GM12873 (cell line): ENCODE data around the gene CFAP70.

Experiments
- TF ChIP-seq, protein P1 (sequence below): IDR thresholded peaks from 2 replicates; pipeline ENCODE4 v1.5.1; 2012; ENCODE audit warnings: low read depth, mild to moderate bottlenecking, moderate library complexity, low read length, control low read depth; ENCODE audit not compliant: insufficient read depth; ENCODE audit errors: missing control alignments

CFAP70 gene

DNA sequence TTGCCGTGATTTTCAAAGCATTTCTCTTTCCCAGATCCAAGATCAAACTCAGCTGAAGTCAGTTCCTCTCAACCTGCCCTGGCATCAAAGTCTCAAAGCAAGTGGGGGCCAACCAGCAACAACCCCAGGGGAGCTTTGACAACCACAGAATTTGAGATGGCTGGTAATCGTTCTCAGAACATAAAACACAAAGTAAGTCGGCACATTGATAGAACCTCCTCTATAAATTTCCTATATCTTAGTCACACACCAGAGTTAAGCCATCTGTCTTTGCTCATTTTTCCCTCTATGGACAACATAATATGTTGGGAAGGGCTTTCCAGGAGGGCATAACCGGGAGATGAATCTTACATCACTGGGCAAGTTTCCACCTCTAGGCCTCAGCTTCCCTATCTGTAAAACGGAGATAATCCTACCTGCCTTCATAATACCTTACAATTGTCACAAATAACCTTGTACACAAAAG lies 110.4 kb downstream of the CFAP70 start:
- TF ChIP-seq, protein P1, sequence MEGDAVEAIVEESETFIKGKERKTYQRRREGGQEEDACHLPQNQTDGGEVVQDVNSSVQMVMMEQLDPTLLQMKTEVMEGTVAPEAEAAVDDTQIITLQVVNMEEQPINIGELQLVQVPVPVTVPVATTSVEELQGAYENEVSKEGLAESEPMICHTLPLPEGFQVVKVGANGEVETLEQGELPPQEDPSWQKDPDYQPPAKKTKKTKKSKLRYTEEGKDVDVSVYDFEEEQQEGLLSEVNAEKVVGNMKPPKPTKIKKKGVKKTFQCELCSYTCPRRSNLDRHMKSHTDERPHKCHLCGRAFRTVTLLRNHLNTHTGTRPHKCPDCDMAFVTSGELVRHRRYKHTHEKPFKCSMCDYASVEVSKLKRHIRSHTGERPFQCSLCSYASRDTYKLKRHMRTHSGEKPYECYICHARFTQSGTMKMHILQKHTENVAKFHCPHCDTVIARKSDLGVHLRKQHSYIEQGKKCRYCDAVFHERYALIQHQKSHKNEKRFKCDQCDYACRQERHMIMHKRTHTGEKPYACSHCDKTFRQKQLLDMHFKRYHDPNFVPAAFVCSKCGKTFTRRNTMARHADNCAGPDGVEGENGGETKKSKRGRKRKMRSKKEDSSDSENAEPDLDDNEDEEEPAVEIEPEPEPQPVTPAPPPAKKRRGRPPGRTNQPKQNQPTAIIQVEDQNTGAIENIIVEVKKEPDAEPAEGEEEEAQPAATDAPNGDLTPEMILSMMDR: no peak

DNA sequence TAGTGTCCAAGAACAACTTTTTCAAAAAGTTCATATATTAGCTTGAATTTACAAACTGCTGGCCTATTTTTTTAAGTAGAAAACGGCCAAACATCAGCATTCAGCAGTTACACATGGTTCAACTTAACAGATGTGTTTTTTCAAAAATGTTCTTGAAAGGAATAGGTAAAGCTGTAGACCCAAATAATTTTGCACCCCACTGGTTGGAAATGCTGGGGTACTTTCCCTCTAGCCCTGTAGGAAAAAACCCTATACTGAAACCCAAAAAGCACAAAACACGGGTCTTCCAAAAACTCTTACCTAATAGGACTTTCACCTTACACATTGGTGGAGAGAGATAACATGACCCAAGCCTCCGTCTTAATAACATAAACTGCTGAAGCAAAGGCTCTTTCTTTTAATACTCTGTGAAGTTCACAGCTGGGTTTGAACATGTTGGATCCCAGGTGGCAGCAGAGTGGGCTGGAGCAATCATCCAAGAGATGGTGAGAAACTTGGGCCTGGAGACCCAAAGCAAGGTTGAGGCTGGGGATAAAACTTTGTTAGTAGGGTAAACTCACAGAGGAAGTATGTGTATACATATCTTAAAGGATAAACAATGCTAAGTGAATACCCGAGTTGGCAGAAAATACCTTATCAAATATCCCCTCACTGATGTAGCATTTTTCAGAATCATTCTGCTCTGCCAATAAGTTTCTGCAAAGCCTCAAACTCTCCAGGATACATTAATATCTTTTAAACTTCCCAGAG lies 111.0 kb downstream of the CFAP70 start:
- TF ChIP-seq, protein P1: no peak

DNA sequence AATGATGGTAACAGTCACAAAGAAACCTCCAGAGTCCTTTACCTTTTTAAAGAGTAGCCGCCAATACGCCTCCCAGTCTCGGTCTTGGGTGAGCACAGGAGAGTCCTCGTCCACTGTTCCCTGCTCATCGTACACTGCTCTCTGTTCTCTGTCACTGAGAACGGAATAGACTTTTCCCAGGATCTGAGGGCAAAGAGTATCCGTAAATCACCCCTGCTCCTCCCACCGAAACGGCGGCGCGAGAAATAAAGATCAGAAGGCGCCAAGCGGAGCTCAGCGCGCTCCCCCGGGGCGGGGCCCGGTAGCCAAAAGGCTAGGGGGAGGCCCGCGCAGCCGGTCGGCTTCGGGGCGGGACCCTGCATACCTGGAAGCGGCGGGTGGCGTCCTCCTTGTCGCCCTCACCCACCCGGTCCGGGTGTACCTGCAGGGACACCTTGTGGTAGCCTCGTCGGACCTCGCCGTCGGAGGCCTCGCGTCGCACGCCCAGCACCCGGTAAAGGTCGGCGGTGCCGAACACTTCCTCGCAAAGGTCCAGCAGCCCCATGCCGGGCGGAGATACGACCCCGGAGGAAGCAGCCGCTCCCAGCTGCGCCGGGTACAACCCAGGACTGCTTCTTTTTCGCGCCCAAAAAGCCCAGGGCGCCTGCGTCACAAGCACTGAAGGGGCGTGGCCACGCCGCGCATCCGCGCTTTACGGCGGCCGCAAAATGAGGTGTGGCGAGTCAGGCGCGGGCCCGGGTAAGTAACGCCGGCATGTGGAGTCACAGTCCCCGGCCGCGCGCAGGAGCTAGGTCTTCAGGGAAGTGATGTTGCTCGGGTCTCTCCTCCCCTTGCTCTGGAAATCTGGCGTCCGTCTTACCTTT lies 111.8 kb downstream of the CFAP70 start, which contains the start of gene DNAJC9:
DNAJC9 (minus strand) TSS at position 610 of the 863 bp plus-strand sequence; CDS start at position 544, 66 bp downstream.
- TF ChIP-seq, protein P1: peak; percentile 12

DNA sequence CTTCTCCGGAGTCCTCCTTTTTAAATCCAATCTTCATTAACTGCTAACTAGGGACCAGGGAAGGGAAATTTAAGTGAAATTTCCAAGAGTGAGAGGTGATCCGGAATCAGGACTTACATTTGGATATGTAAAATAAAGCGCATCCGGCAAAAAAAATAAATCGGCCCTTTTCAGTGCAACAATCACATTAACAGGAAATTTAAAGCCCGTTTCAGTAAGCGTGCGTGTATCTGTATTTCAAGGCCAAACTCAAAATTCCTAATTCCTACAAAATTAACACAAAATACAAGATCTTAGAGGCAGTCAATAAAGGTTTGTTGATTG lies 112.4 kb downstream of the CFAP70 start:
- TF ChIP-seq, protein P1: no peak

DNA sequence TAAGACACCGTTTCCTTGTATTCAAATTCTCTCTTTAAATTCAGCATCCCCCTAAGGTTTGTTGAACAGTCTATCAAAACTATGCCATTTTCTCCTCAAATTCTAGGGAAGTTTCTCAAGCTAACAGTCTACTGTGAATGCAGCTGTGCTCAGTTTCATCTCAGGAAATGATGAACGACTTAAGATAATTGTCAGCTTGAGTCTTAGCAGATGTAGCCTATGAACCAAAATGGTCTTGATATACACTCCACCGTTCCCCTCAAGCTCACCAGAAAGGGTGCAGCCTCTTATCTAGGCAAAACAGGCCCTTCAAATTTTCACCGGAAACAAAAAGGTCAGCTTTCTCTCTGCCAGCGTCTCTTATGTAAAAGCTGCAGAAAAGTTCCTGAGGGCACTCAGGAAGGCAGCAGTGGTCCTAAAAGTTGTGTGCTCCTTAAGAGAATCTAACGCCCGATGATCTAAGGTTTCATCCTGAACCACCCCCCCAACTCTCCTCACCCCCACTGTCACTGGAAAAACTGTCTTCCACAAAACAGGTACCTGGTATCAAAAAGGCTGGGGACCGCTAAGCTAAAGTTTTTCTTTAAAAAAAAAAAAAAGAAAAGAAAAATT lies 113.7 kb downstream of the CFAP70 start:
- TF ChIP-seq, protein P1: no peak

DNA sequence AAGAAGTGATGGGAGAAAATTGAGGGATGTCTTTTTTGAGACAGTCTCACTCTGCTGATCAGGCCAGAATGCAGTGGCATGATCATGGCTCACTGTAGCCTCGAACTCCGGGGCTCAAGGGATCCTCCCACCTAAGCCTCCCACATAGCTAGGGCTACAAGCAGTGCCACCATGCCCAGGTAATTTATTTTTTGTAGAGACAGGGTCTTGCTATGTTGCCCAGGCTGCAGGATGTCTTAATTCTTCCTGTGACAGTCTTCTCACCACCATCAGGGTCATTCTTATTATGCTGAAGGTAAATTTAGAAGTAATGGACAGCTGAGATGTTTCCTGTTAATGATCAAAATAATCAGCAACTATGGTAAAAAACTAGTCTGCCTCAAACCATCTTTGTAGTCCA lies 118.8 kb downstream of the CFAP70 start:
- TF ChIP-seq, protein P1: no peak

DNA sequence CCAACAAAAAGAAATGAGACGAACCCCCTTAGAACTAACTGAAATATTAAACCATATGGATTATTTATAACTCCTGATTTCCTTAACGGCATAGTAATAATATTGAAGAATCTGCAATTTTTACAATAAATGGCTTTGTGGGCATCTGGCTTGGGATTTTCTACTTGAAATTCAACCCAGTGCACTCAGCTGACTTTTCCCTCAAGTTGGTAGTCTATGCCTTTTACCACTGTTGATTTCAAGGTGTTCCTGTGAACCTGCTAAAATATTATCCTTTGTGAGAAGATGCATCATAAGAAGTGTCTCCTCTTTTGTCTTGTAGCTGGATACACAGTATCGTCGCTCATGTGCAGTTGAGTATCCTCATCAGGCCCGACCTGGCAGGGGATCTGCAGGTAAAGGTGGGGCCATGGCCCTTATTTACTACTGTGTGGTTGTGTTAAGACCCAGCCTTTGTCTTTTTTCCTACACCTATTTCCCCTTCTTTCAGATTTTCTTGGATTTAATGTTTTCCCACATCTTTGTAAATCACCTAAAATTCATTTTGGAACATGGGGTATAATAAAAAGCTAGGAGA lies 119.6 kb downstream of the CFAP70 start:
- TF ChIP-seq, protein P1: no peak
